ENCODE results near the gene CNMD.

DNA sequence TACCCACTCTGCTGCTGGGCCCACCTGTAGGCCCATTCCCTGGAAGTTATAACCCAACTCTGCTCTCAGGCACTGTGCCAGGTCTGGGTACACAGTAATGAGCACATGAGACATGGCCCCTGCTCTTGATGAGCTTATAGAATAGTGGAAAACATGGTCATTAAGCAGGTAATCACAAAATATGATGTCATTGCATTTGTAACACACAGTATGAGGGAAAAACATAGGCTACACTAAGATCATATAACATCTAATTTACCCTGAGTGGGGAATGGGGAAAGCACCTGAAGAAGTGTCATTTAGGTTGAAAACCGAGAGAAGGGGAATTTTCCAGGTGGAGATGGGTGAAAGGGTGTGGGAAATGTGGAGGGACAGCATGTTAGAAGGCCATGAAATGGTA lies 3.9 kb upstream of the CNMD start:
- TF ChIP-seq POLR2A (IDR thresholded peaks at IDR 0.05; ENCODE audit: low read depth) (no peak), POLR2AphosphoS5 (IDR thresholded peaks at IDR 0.05) (no peak)
- TF ChIP-seq, protein P1, sequence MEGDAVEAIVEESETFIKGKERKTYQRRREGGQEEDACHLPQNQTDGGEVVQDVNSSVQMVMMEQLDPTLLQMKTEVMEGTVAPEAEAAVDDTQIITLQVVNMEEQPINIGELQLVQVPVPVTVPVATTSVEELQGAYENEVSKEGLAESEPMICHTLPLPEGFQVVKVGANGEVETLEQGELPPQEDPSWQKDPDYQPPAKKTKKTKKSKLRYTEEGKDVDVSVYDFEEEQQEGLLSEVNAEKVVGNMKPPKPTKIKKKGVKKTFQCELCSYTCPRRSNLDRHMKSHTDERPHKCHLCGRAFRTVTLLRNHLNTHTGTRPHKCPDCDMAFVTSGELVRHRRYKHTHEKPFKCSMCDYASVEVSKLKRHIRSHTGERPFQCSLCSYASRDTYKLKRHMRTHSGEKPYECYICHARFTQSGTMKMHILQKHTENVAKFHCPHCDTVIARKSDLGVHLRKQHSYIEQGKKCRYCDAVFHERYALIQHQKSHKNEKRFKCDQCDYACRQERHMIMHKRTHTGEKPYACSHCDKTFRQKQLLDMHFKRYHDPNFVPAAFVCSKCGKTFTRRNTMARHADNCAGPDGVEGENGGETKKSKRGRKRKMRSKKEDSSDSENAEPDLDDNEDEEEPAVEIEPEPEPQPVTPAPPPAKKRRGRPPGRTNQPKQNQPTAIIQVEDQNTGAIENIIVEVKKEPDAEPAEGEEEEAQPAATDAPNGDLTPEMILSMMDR (IDR thresholded peaks at IDR 0.05) = no peak
